Measurements from ENCODE around the gene CELA1. TPM values are rescaled to one million over a fixed set of nuclear protein-coding genes. Genes with fewer than 3 reads are reported as not detected.

The CELA1 gene
- total and polyA plus RNA-seq, 8 donors, result not detected

DNA sequence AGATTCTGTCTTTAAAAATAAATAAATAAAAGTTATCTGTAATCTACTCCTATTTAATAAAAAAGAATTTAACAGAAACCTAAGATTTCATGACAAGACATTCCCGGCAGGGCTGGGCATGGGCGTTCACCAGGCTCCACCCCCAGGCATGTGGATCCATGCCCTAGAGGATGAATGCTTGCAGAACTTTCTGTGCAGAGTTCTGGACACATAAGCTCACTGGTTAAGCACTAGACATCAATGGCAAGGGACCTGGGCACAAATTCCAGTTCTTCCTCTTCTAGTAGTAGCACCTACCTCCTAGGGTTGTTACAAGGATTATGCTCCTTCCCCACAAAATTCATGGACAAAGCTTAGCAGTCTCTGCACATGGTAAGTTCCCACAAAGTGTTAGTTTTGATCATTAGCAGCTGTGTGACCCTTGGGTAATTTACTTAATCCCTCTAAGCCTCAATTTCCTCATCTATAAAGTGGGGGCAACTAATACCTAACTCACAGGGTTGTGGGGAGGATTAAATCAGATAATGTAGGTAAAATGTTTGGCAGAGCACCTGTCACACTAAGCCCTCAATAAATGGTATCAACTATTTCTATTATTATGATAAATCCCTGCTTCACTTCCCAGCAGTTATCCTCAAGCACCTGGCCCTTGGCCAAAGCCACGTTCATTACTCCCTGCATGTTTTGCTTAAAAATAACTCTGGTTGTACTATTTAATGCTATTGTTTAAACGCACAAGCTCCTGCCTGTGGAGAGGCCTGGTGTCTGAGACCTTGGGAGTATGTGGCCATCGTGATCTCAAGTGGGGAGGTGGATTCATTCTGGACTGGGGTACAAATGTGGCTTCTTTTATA lies 35.0 kb upstream of the CELA1 start:
- no peaks in the 10 kb centered on the region for H3K27me3 ChIP-seq

DNA sequence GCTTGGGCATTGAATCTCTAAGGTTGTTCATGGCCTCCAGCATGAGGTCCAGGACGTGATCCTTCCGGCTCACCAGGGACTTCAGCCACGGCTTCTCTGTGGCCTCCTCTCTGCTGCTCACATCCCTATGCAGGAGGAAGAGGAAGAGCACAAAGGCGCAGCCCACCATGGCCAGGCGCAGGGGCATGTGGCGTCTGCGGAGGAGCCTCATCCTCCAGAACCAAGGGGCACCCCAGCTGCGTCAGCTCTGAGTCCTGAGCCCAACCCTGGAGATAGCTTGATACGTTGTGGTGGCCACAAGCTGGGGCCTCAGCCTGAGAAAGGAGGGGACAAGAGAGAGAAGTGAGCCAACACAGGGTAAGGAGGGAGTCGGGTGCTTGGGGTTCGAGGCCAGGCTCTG lies 33.1 kb upstream of the CELA1 start:
- no peak for DNase-seq
- Histone ChIP-seq H3K27ac (no peak overlapping the region), H3K4me1 (no peaks in the 10 kb centered on the region), H3K4me3 (no peak overlapping the region), H3K36me3 (peaks cover 0 to 17% of the 10 kb centered on the region in 2 donors), H3K9me3 (no peaks in the 10 kb centered on the region), H3K27me3 (no peaks in the 10 kb centered on the region)
- intact Hi-C loops (cut with DNase I), result no loop called here
- TF ChIP-seq, protein P1, sequence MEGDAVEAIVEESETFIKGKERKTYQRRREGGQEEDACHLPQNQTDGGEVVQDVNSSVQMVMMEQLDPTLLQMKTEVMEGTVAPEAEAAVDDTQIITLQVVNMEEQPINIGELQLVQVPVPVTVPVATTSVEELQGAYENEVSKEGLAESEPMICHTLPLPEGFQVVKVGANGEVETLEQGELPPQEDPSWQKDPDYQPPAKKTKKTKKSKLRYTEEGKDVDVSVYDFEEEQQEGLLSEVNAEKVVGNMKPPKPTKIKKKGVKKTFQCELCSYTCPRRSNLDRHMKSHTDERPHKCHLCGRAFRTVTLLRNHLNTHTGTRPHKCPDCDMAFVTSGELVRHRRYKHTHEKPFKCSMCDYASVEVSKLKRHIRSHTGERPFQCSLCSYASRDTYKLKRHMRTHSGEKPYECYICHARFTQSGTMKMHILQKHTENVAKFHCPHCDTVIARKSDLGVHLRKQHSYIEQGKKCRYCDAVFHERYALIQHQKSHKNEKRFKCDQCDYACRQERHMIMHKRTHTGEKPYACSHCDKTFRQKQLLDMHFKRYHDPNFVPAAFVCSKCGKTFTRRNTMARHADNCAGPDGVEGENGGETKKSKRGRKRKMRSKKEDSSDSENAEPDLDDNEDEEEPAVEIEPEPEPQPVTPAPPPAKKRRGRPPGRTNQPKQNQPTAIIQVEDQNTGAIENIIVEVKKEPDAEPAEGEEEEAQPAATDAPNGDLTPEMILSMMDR (IDR thresholded peaks at IDR 0.05), result no peak
- ATAC-seq, result no peak

More for the DNA sequence above, 35.0 kb upstream of the CELA1 start:
- no peak overlapping the region for H3K27ac ChIP-seq
- TF ChIP-seq, protein P1 (IDR thresholded peaks at IDR 0.05), result no peak
- H3K4me1 ChIP-seq, result no peaks in the 10 kb centered on the region
- no peak overlapping the region for H3K4me3 ChIP-seq
- intact Hi-C loops (cut with DNase I), result no loop called here
- H3K36me3 ChIP-seq, result peaks cover 0 to 17% of the 10 kb centered on the region in 2 donors
- no peak for DNase-seq
- H3K9me3 ChIP-seq, result no peaks in the 10 kb centered on the region
- ATAC-seq, result no peak

DNA sequence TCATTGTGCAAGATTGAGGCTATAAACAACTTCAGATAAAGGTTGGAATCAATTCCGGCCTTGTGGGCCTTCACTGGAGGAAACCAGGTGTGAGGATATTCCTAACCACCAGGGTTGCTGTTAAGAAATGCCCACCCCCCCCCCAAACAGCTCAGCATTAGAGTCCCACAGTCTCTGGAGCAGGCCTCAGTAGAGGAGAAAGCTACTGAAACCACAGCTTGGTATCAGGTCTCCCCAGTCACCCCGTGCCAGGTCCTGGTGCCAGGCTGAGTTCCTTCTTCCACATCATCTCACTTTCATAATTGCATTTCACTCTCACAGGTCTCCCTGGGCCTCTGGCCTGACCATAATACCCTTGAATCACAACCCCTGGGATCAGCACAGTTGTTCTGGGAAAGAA lies 32.3 kb upstream of the CELA1 start:
- Histone ChIP-seq H3K9me3 (no peaks in the 10 kb centered on the region), H3K27ac (no peak overlapping the region), H3K4me3 (no peak overlapping the region), H3K36me3 (peaks cover 0 to 17% of the 10 kb centered on the region in 2 donors), H3K4me1 (no peaks in the 10 kb centered on the region), H3K27me3 (no peaks in the 10 kb centered on the region)
- intact Hi-C loops (cut with DNase I), result no loop called here
- TF ChIP-seq, protein P1 (IDR thresholded peaks at IDR 0.05), result no peak
- DNase-seq (no peak), ATAC-seq (no peak)

DNA sequence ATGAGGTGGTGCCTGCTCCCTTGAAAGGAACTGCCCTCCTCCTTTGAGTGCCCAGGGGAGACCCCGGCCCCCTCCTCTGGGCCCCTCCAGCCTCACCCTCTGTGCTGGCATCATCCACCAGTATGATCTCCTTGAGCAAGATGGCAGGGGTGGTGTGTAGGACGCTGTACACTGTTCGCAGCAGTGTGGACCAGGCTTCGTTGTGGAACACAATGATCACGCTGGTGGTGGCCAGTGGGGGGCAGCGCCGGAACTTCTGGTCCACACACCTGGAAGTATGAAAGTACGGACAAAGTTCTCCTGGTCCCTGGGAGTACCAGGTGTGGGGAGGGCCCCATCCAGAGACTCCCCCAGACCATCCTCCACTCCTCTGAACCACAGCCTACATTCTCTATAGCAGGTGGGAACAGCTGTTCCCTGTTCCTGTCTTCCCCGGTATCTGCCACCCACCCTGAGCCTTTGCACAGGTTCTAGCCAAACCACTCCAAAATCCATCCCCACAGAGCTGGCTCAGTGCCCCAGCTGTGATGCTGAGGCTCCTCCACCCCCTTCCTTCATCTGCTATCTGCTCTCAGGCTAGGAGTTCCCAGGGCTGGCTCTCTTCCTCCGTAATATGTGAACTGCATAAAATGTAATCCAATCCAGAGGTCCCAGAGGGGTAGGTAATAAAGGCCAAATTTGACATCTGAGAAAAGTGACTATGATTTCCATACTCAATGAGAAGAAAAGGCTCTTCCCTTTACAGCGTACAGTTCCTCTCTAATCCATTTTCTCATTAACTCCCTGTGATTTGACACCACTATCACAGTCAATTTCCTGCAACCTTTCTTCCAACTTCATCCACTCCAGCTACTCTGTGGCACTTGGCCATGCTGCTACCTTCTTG lies 30.9 kb upstream of the CELA1 start:
- no peak for ATAC-seq
- DNase-seq, result no peak
- H3K27ac ChIP-seq, result no peak overlapping the region
- no peaks in the 10 kb centered on the region for H3K9me3 ChIP-seq
- no peaks in the 10 kb centered on the region for H3K4me1 ChIP-seq
- intact Hi-C loops (cut with DNase I), result no loop called here
- no peak overlapping the region for H3K4me3 ChIP-seq
- no peaks in the 10 kb centered on the region for H3K27me3 ChIP-seq
- TF ChIP-seq, protein P1 (IDR thresholded peaks at IDR 0.05), result no peak
- H3K36me3 ChIP-seq, result peaks cover 0 to 17% of the 10 kb centered on the region in 2 donors

DNA sequence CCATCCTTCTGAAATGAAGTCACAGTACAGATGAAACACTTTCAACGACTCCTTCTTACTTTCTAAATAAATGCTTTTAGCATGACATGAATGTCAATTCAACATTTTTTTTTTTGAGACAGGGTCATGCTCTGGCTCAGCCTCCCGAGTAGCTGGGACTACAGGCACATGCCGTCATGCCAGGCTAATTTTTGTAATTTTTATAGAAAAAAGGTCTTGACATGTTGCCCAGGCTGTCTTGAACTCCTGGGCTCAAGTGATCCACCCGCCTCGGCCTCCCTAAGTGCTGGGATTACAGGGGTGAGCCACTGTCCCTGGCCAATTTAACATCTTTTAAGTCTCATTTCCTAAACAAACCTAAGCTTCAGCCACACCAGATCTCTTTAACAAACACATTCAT lies 28.4 kb upstream of the CELA1 start:
- no peaks in the 10 kb centered on the region for H3K9me3 ChIP-seq
- DNase-seq (no peak), ATAC-seq (no peak)
- H3K4me3 ChIP-seq, result no peak overlapping the region
- H3K27ac ChIP-seq, result no peak overlapping the region
- no peaks in the 10 kb centered on the region for H3K4me1 ChIP-seq
- peaks cover 0 to 17% of the 10 kb centered on the region in 2 donors for H3K36me3 ChIP-seq
- H3K27me3 ChIP-seq, result no peaks in the 10 kb centered on the region
- intact Hi-C loops (cut with DNase I), result no loop called here
- TF ChIP-seq, protein P1 (IDR thresholded peaks at IDR 0.05), result no peak
